Ramos (cell line): ENCODE results near the gene ZNF814.
"Not testable (repeated sequence)": the region's sequence is repeated elsewhere in the genome, so short reads cannot be mapped to it uniquely, and the experiment has no call there.

Experiments
- in situ Hi-C: fragments of 300-500 bp; cut with MboI; formaldehyde crosslinking; loops from one replicate; pipeline ENCODE4 v1.14.3; 2022; ENCODE audit warnings: low sequenced_read_pairs; ENCODE audit not compliant: unreplicated experiment

The ZNF814 gene

DNA sequence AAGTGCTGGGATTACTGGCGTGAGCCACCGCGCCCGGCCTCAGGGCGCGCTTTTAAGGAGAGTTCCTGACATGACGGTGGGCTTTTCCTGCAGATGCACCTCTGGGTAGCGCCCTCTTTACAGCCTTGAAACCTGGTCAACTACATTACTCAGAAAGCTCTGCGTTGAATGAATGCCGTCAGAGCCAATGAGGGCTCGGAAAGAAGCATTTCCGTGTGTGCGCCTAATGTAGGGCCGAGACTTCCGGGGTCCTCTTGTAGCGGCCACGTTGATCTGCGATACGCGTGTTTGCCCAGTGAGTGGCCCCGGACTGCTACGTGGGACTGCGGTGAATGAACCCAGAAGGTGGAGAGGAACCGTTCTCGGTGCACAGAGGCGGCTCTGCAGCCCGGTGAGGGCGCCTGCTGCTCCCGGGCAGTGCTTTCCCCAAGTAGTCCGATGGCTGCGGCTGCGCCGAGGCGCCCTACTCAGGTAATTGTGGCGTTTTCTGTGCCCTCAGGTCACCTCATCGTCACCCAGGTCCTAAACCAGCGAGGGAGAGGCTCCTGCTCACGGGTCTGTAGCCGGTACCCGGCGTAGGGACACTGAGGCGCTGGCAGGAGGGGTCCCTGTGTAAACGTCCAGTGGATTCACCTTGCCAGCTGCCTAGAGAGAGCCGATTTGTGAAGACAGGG, 69.2 kb downstream of the ZNF814 start:
- in situ Hi-C loops: no loop called here

DNA sequence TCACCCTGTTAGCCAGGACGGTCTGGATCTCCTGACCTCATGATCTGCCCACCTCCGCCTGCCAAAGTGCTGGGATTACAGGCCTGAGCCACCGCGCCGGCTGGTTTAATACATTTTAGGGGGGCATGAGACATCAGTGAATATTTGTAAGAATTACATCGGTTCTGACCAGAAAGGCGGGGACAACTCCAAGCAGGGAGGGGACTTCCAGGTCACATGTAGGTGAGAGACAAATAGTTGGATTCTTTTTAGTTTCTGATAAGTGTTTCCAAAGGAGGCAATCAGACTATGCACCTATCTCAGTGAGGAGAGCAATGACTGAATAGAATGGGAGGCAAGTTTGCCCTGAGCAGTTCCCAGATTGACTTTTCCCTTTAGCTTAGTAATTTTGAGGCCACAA, 70.5 kb downstream of the ZNF814 start:
- in situ Hi-C loops: no loop called here

DNA sequence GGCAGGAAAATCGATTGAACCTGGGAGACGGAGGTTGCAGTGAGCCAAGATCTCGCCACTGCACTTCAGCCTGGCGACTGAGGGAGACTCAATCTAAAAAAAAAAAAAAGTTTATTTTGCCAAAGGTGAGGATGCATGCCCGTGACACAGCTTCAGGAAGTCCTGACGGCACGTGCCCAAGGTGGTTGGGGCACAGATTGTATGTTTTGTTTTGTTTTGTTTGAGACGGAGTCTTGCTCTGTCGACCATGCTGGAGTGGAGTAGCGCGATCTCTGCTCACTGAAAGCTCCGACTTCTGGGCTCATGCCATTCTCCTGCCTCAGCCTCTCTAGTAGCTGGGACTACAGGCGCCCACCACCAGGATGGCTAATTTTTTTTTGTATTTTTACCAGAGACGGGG, 70.9 kb downstream of the ZNF814 start:
- in situ Hi-C loops: no loop called here

DNA sequence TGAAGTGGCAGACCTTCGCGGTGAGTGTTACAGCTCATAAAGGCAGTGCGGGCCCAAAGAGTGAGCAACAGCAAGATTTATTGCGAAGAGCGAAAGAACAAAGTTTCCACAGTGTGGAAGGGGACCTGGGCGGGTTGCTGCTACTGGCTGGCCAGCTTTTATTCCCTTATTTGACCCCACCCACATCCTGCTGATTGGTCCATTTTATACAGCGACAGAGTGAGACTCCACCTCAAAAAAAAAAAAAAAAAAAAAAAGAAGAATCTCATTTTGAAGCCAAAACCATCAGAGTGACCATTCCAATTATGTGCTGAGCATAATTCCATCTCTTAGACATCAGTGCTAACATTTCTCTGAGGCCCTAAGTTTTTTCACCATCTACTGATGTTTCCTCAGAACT, 72.2 kb downstream of the ZNF814 start:
- in situ Hi-C loops: no loop called here

GRCh38 chr19:57815247-57816075, 73.4 kb downstream of the ZNF814 start:
- in situ Hi-C loops: no loop called here

DNA sequence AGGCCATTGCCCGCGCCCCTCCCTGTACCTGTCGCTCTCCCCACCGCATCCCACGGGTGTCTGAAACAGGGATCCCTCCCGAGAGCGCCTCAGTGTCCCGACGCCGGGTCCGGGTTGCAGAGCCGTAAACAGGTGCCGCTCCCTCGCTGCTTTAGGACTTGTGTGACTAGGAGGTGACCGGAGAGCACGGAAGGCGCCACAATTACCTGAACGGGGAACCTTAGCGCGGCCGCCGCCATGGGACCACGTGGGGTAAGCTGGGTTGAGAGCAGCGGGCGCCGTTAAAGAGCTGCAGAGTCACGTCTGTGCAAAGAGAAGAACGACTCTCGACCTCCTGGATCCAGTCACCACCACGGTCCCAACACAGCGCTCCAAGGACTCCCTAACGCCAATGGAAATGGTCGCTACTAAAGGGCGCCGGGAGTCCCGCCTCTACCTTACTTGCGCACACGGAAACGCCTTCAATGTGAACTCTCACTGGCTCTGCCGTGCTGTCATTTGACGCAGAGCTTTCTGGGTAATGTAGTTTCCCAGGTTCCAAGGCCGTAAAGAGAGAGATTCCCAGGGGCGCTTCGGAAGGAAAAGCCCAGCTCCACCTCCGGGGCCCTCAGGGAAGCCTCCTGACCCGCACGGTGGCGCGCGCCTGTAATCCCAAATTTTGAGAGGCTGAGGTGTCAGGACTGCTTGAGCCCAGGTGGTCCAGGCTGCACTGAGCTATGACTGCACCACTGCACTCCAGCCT, 74.2 kb downstream of the ZNF814 start, which contains the start of gene ZNF552:
Gene ZNF552, minus strand, starts transcription at position 409 of the 742 bp plus-strand sequence. Its CDS starts 170 bp downstream, at position 239.
- in situ Hi-C loops: no loop called here

- in situ Hi-C loops: no loop called here
Measured at GRCh38 chr19:57813919-57814504, 74.8 kb downstream of the ZNF814 start.

DNA sequence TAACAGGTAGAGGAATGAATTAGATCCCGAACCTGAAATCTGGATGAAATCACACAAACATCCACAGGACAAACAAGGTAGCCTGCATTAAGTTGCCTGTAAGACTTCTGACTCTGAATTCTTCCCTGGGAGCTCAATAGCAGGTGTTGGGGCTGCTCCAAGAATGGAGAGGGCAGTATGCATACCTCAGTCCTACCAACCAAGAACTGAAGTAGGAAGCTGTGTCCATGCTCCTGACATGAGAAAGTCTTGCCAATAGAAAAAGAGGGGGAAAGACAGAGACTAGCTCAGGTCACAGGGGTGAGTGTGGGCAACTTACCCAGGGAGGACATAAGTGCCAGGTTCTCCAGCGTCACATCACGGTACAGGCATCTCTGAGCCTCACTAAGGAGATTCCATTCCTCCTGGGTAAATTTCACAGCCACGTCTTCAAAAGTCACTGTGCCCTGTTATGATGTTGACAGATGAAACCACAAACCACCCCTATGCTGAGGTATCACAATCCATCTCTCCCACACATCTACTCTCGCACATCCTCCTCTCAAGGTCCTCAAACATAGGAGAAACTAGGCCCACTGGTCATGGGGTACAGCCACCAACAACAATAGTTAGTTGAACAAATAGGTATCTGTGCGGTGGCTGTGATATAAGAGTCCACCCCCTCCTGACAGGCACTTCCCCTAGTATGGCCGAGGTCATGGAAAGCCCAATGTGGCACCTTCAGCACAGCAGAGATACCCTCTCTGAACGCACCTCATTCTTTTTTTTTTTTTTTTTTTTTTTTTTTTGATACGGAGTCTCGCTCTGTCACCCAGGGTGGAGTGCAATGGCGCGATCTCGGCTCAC, 75.6 kb downstream of the ZNF814 start:
- in situ Hi-C loops: not testable (repeated sequence)

GRCh38 chr19:57812226-57812625, 76.6 kb downstream of the ZNF814 start:
- in situ Hi-C loops: no loop called here

DNA sequence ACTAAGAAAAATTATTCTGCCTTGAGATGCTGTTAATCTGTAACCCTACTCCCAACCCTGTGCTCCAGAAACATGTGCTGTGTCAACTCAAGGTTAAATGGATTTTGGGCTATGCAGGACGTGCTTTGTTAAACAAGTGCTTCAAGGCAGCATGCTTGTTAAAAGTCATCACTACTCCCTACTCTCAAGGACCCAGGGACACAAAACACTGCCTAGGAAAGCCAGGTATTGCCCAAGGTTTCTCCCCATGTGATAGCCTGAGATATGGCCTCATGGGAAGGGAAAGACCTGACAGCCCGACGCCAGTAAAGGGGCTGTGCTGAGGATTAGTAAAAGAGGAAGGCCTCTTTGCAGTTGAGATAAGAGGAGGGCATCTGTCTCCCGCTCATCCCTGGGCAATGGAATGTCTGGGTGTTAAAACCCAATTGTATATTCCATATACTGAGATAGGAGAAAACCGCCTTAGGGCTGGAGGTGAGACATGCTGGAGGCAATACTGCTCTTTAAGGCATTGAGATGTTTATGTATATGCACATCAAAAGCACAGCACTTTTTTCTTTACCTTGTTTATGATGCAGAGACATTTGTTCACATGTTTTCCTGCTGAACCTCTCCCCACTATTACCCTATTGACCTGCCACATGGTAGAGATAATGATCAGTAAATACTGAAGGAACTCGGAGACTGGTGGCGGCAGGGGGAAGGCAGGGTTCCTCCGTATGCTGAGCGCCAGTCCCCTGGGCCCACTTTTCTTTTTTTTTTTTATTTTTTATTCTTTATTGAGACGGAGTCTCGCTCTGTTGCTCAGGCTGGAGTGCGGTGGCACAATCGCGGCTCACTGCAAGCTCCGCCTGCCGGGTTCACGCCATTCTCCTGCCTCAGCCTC, 78.2 kb downstream of the ZNF814 start:
- in situ Hi-C loops: not testable (repeated sequence)

DNA sequence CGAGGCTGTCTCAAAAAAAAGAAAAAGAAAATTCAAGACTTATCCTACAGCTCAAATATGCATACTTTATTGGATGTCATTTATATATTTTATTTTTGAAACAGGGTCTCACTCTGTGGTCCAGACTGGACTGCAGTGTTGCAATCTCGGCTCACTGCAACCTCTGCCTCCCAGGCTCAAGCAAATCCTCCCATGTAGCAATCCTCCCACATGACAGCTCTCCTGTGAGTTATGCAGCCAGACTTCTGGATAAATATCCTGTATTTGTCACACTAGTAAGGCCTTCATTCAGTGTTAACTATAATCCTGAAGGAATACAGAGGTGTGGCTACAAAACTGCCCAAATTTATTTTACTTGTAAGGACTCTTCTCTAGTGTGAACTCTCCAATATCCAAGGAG, 81.3 kb downstream of the ZNF814 start:
- in situ Hi-C loops: no loop called here

- in situ Hi-C loops: no loop called here
Measured at GRCh38 chr19:57803594-57804325, 85.1 kb downstream of the ZNF814 start.

DNA sequence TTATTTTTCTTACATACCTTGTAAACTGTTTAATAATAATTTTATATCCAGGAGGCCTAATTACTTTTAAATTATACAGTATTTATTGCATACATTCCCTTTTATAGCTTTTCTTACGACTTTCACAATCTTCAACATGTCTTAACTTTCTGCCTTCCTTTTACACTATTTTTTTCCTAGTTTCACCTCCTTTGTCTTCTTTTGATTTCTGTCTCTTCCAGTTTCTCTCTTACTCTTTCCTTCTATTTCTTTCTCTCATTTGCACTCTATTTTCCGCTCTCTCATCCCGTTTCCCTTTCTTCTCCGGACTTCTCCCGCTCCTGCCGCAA, 85.6 kb downstream of the ZNF814 start:
- in situ Hi-C loops: no loop called here

DNA sequence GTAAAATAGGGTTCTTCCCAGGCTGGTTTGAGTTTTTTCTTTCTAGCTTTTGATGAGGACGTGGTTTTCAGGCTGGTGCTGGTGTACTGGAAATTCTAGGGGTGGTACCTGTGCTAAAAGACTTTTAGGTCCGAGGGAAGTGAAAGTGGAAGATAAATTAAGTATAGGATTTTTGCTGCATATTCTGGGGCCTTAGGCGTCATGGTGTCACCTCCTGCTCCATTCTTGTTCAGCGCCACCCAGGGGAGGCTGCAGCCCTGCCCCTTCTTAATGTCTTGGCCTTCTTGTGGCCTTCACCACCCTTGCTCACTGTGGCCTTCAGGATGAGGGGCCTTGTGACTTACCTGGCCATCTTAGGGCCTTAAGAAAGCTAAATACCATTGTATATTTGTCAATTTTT, 86.6 kb downstream of the ZNF814 start:
- in situ Hi-C loops: no loop called here

- in situ Hi-C loops: no loop called here
Measured at GRCh38 chr19:57800696-57801095, 88.1 kb downstream of the ZNF814 start.
